Activated naive CD4-positive, alpha-beta T cell treated with anti-CD3 and anti-CD28 coated beads, Interleukin-2, amount 50 U/mL, for 24 hours (primary cell): ENCODE measurements around the gene C9.
"Not testable (repeated sequence)": the region's sequence is repeated elsewhere in the genome, so short reads cannot be mapped to it uniquely, and the experiment has no call there.

Experiments
- H3K27ac Mint-ChIP-seq: one replicate; pipeline ENCODE4 v1.8.0; 2021; ENCODE audit warnings: mild to moderate bottlenecking, mixed read lengths
- H3K27me3 Mint-ChIP-seq: one replicate; pipeline ENCODE4 v1.8.0; 2021; ENCODE audit warnings: mixed read lengths
- H3K36me3 Mint-ChIP-seq: one replicate; pipeline ENCODE4 v1.8.0; 2021; ENCODE audit warnings: mixed read lengths
- H3K4me1 Mint-ChIP-seq: one replicate; pipeline ENCODE4 v1.8.0; 2021; ENCODE audit warnings: mixed read lengths
- H3K4me3 Mint-ChIP-seq: one replicate; pipeline ENCODE4 v1.8.0; 2021; ENCODE audit warnings: mild to moderate bottlenecking, mixed read lengths
- H3K9me3 Mint-ChIP-seq: one replicate; pipeline ENCODE4 v1.8.0; 2021; ENCODE audit warnings: mixed read lengths

The C9 gene

DNA sequence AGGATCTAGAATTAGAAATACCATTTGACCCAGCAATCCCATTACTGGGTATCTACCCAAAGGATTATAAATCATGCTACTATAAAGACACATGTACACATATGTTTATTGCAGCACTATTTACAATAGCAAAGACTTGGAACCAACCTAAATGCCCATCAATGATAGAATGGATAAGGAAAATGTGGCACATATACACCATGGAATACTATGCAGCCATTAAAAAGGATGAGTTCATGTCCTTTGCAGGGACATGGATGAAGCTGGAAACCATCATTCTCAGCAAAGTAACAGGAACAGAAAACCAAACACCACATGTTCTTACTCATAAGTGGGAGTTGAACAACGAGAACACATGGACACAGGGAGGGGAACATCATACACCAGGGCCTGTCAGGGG, 129.8 kb downstream of the C9 start:
- not testable (repeated sequence) for H3K27ac Mint-ChIP-seq, H3K36me3 Mint-ChIP-seq, H3K9me3 Mint-ChIP-seq, H3K27me3 Mint-ChIP-seq, H3K4me3 Mint-ChIP-seq
- peaks cover 15% of the 10 kb centered on the region for H3K4me1 Mint-ChIP-seq
